HEK293 (cell line): Measurements from ENCODE around the gene SYTL2.

ENCODE experiments used
- CTCF ChIA-PET: fragments of 350-600 bp; formaldehyde crosslinking; extraction: SDS; loops from one replicate; lab custom pipeline; 2021; ENCODE audit warnings: antibody characterized with exemption; lab: Yijun Ruan, JAX
- POLR2A ChIA-PET: fragments of 300-600 bp; formaldehyde crosslinking; extraction: SDS; loops from one replicate; lab custom pipeline; 2020; ENCODE audit warnings: antibody characterized with exemption, inconsistent platforms; lab: Yijun Ruan, JAX
- H3K27ac ChIP-seq: fragments of 200-500 bp; sonication (Bioruptor generic); 2 replicates; pipeline ENCODE4 v1.5.1; 2014; ENCODE audit warnings: low read depth, low read length, control low read depth, inconsistent platforms; ENCODE audit errors: extremely low read depth
- H3K36me3 ChIP-seq, 2 experiments: fragments of 200-500 bp in 1 of 2; sonication (Bioruptor generic) in 1 of 2; 1 replicate in 1 of 2; 2 replicates in 1 of 2; pipeline ENCODE4 v1.5.1; 2014 to 2017; ENCODE audit warnings: inconsistent platforms in 2 of 2, low read length in 2 of 2; ENCODE audit not compliant: control insufficient read depth in 2 of 2, insufficient read depth in 1 of 2
- H3K4me1 ChIP-seq: fragments of 200-500 bp; sonication (Bioruptor generic); 2 replicates; pipeline ENCODE4 v1.5.1; 2014; ENCODE audit warnings: mild to moderate bottlenecking, low read length, inconsistent platforms; ENCODE audit not compliant: control insufficient read depth, insufficient read depth
- H3K4me3 ChIP-seq: 2 replicates; pipeline ENCODE4 v1.5.1; 2011; ENCODE audit warnings: low read depth, mild to moderate bottlenecking, control low read depth, low read length, moderate library complexity
- H3K9me3 ChIP-seq: fragments of 200-500 bp; sonication (Bioruptor generic); 2 replicates; pipeline ENCODE4 v1.5.1; 2014; ENCODE audit warnings: low read depth, low read length, inconsistent platforms; ENCODE audit not compliant: control insufficient read depth, insufficient read depth
- ATF2 ChIP-seq: fragments of 450-650 bp; formaldehyde crosslinking; IDR thresholded peaks from 2 replicates; pipeline ENCODE4 v1.5.1; 2016; ENCODE audit warnings: missing biosample characterization, missing genetic modification characterization, low read depth
- GLI4 ChIP-seq: fragments of 450-650 bp; formaldehyde crosslinking; IDR thresholded peaks from 2 replicates; pipeline ENCODE4 v1.5.1; 2016; ENCODE audit warnings: missing biosample characterization, missing genetic modification characterization
- OVOL3 ChIP-seq: fragments of 450-650 bp; formaldehyde crosslinking; IDR thresholded peaks from 2 replicates; pipeline ENCODE4 v1.5.1; 2016; ENCODE audit warnings: missing biosample characterization, missing genetic modification characterization
- PRDM1 ChIP-seq: fragments of 450-650 bp; formaldehyde crosslinking; IDR thresholded peaks from 2 replicates; pipeline ENCODE4; 2016; ENCODE audit warnings: missing biosample characterization, missing genetic modification characterization
- SETDB1 ChIP-seq: IDR thresholded peaks from one replicate; pipeline ENCODE4 v1.6.1; 2017; ENCODE audit warnings: mild to moderate bottlenecking, low read length, moderate library complexity, mixed read lengths; ENCODE audit not compliant: insufficient read length
- WT1 ChIP-seq: fragments of 450-650 bp; formaldehyde crosslinking; IDR thresholded peaks from 2 replicates; pipeline ENCODE4 v1.5.1; 2016; ENCODE audit warnings: missing biosample characterization, missing genetic modification characterization
- ZIC2 ChIP-seq: fragments of 450-650 bp; formaldehyde crosslinking; IDR thresholded peaks from 2 replicates; pipeline ENCODE4 v1.5.1; 2016; ENCODE audit warnings: missing biosample characterization, missing genetic modification characterization
- ZNF10 ChIP-seq: fragments of 450-650 bp; formaldehyde crosslinking; IDR thresholded peaks from 2 replicates; pipeline ENCODE4 v1.5.1; 2017; ENCODE audit warnings: missing biosample characterization, missing genetic modification characterization
- ZNF175 ChIP-seq: fragments of 450-650 bp; formaldehyde crosslinking; IDR thresholded peaks from 2 replicates; pipeline ENCODE4 v1.5.1; 2016; ENCODE audit warnings: missing biosample characterization, missing genetic modification characterization
- ZNF23 ChIP-seq: fragments of 450-650 bp; formaldehyde crosslinking; IDR thresholded peaks from 2 replicates; pipeline ENCODE4 v1.5.1; 2016; ENCODE audit warnings: missing biosample characterization, missing genetic modification characterization, borderline replicate concordance
- ZNF266 ChIP-seq: fragments of 450-650 bp; formaldehyde crosslinking; IDR thresholded peaks from 2 replicates; pipeline ENCODE4 v1.5.1; 2016; ENCODE audit warnings: missing biosample characterization, missing genetic modification characterization, low read depth
- ZNF341 ChIP-seq: fragments of 450-650 bp; formaldehyde crosslinking; IDR thresholded peaks from 2 replicates; pipeline ENCODE4; 2016; ENCODE audit warnings: low read depth, missing biosample characterization, missing genetic modification characterization
- ZNF473 ChIP-seq: fragments of 450-650 bp; formaldehyde crosslinking; IDR thresholded peaks from 2 replicates; pipeline ENCODE4 v1.5.1; 2017; ENCODE audit warnings: missing biosample characterization, missing genetic modification characterization
- ZNF529 ChIP-seq: fragments of 450-650 bp; formaldehyde crosslinking; IDR thresholded peaks from 2 replicates; pipeline ENCODE4 v1.5.1; 2017; ENCODE audit warnings: missing genetic modification characterization, missing biosample characterization; ENCODE audit not compliant: insufficient replicate concordance
- ZNF549 ChIP-seq: fragments of 450-650 bp; IDR thresholded peaks from 2 replicates; pipeline ENCODE4 v1.5.1; 2018; ENCODE audit warnings: missing biosample characterization, missing genetic modification characterization, mild to moderate bottlenecking, inconsistent platforms, moderate library complexity
- ZNF561 ChIP-seq: fragments of 450-650 bp; IDR thresholded peaks from 2 replicates; pipeline ENCODE4 v1.5.1; 2018; ENCODE audit warnings: missing biosample characterization, missing genetic modification characterization, borderline replicate concordance
- ZNF623 ChIP-seq: fragments of 450-650 bp; formaldehyde crosslinking; IDR thresholded peaks from 2 replicates; pipeline ENCODE4 v1.5.1; 2016; ENCODE audit warnings: missing biosample characterization, missing genetic modification characterization
- ZNF664 ChIP-seq: fragments of 450-650 bp; formaldehyde crosslinking; IDR thresholded peaks from 2 replicates; pipeline ENCODE4 v1.5.1; 2016; ENCODE audit warnings: missing biosample characterization, missing genetic modification characterization
- ZSCAN23 ChIP-seq: fragments of 450-650 bp; formaldehyde crosslinking; IDR thresholded peaks from 2 replicates; pipeline ENCODE4 v1.5.1; 2016; ENCODE audit warnings: missing biosample characterization, missing genetic modification characterization
- TF ChIP-seq, protein P1 (sequence below): fragments of 450-650 bp; IDR thresholded peaks from 2 replicates; pipeline ENCODE4 v1.5.1; 2018; ENCODE audit warnings: missing biosample characterization, missing genetic modification characterization
- TF ChIP-seq, protein P2 (sequence below): fragments of 450-650 bp; formaldehyde crosslinking; IDR thresholded peaks from 2 replicates; pipeline ENCODE4 v1.5.1; 2016; ENCODE audit warnings: missing biosample characterization, missing genetic modification characterization

SYTL2 gene

GRCh38 chr11:85726381-85726780 lies 84.6 kb downstream of the SYTL2 start:
- no peak for TF ChIP-seq ATF2
- TF ChIP-seq WT1 (tag by site-specific recombination), result no peak
- TF ChIP-seq ZNF549 (tag by site-specific recombination), result no peak
- TF ChIP-seq ZNF473, result no peak
- no peak for TF ChIP-seq GLI4
- no peak for TF ChIP-seq ZSCAN23 (tag by site-specific recombination)
- no peak for TF ChIP-seq ZIC2
- TF ChIP-seq ZNF23 (tag by site-specific recombination), result no peak
- TF ChIP-seq OVOL3, result no peak
- TF ChIP-seq, protein P1, sequence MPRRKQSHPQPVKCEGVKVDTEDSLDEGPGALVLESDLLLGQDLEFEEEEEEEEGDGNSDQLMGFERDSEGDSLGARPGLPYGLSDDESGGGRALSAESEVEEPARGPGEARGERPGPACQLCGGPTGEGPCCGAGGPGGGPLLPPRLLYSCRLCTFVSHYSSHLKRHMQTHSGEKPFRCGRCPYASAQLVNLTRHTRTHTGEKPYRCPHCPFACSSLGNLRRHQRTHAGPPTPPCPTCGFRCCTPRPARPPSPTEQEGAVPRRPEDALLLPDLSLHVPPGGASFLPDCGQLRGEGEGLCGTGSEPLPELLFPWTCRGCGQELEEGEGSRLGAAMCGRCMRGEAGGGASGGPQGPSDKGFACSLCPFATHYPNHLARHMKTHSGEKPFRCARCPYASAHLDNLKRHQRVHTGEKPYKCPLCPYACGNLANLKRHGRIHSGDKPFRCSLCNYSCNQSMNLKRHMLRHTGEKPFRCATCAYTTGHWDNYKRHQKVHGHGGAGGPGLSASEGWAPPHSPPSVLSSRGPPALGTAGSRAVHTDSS (tag by site-specific recombination), result no peak
- no peak for TF ChIP-seq ZNF266 (tag by site-specific recombination)
- no peak for TF ChIP-seq ZNF623 (tag by site-specific recombination)
- TF ChIP-seq ZNF175 (tag by site-specific recombination), result no peak
- no peak for TF ChIP-seq ZNF341 (tag by site-specific recombination)
- TF ChIP-seq, all 188 proteins: peak for 0
- H3K27ac ChIP-seq, result no peak overlapping the region
- ChIA-PET CTCF (interaction anchor here (0.6 kb wide), 1 partner anchor 120 kb away, joined by 3 read pairs; no protein-coding TSS in a partner anchor), POLR2A (no interaction called here)
- no peaks in the 10 kb centered on the region for H3K36me3 ChIP-seq
- H3K4me1 ChIP-seq, result no peaks in the 10 kb centered on the region
- H3K9me3 ChIP-seq, result no peaks in the 10 kb centered on the region
- no peak overlapping the region for H3K4me3 ChIP-seq

GRCh38 chr11:85725510-85726258 lies 85.3 kb downstream of the SYTL2 start:
- ChIA-PET CTCF (interaction anchor here (1.0 kb wide), 2 partner anchors 31 to 78 kb away, joined by 3 to 4 read pairs; partner anchors contain the start of gene TMEM126A), POLR2A (no interaction called here)
- Histone ChIP-seq H3K4me1 (no peaks in the 10 kb centered on the region), H3K27ac (no peak overlapping the region), H3K36me3 (no peaks in the 10 kb centered on the region), H3K9me3 (no peaks in the 10 kb centered on the region), H3K4me3 (no peak overlapping the region)
- TF ChIP-seq SETDB1, result peak; percentile 41
- TF ChIP-seq ZNF529, result no peak
- 0 out of 2 replicates have a peak, but pooled peaks have one; percentile 38 for TF ChIP-seq ZNF10
- no peak for TF ChIP-seq ZNF561 (tag by site-specific recombination)
- peak; percentile 37; the same call in 1 of the 2 replicates for TF ChIP-seq PRDM1 (tag by site-specific recombination)
- TF ChIP-seq ZNF664 (tag by site-specific recombination), result no peak
- TF ChIP-seq, protein P2, sequence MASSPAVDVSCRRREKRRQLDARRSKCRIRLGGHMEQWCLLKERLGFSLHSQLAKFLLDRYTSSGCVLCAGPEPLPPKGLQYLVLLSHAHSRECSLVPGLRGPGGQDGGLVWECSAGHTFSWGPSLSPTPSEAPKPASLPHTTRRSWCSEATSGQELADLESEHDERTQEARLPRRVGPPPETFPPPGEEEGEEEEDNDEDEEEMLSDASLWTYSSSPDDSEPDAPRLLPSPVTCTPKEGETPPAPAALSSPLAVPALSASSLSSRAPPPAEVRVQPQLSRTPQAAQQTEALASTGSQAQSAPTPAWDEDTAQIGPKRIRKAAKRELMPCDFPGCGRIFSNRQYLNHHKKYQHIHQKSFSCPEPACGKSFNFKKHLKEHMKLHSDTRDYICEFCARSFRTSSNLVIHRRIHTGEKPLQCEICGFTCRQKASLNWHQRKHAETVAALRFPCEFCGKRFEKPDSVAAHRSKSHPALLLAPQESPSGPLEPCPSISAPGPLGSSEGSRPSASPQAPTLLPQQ (tag by site-specific recombination), result 0 out of 2 replicates have a peak, but pooled peaks have one; percentile 39
